ENCODE results near the gene GDPD2.
A peak's percentile ranks its signal among the peaks of the same experiment; 100 is the strongest.

GDPD2 gene

DNA sequence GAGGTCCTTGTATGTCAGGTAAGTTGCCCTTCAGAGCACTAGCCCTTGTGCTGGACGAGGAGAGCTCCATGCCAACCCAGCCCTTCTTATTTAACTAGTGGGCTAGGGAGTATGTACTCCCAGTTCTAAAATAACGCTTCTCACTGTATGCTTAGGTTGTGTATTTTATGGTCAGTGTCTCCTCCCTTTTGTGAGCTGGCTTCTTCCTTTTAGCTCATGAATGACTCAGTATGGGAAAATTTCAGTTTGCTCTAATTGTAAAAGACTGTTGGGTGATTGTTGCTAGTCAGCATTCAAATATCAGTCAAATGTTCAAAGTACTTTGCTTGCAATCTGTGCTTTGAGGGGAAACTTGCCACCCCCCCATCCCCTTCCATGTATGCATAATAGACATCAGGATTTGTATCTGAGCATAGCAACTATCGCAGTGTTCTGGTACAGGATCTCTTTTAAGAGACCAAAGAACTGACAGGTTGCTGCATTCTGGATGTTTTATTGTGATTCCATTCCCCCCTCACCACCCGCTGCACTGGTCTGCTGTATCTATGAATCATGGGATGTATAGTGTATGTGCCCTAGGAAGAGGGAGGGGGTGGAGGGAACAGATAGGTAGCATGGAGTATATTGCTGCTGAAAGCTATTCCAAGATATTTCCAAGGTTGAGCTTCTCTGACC, 56.3 kb downstream of the GDPD2 start:
- peaks cover 44% of the 10 kb centered on the region for H3K36me3 ChIP-seq (ENCODE audit: insufficient read depth, low read depth, low read length)
- H3K9ac ChIP-seq (ENCODE audit: low read depth, low read length), result no peak overlapping the region; the same call in 1 of the 2 replicates
- peaks cover 43% of the 10 kb centered on the region for H3K4me1 ChIP-seq (ENCODE audit: insufficient read depth, low read length)
- no peak overlapping the region for H3K27ac ChIP-seq (ENCODE audit: low read length)
- H3K27me3 ChIP-seq (ENCODE audit: insufficient read depth, low read length), result no peaks in the 10 kb centered on the region
- H3K4me3 ChIP-seq (ENCODE audit: low read length), result peak overlapping the region; percentile 35
- no peaks in the 10 kb centered on the region for H3K9me3 ChIP-seq (ENCODE audit: insufficient read depth, low read depth, low read length)

DNA sequence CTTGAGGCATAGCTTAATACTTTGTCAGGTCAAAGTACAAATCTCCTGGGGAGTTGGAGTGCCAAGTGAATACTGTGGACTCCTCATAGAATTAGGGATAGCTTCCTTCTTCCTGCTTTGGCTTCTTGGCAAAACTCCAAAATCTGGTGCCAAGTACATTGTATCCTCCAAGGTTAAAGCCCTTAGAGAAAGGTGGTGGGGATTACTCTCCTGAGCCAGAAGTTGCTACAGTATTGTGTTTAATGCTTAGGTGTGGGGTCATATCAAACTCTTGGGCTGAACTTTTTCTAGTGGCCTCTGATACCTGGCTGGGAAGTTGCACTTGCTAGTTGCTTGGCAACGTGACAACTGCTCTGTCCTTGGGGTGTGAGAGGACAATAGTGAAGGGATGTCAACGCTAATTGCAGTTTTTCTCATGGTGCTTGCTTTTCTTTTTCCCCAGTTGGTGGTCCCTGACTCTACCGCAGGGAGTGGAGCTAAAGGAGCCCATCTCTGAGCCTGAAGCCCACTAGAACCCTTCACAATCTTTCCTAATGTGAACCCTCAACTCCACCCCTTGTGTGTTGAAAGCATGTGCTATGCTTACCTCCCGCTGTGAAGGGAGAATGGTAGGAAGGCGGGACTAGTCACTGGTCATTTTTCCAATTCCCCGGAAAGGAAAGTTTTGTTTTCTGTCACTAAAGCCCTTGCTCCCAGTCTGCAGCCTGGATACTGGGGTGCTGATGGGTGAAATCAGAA, 57.0 kb downstream of the GDPD2 start:
- Histone ChIP-seq H3K27me3 (ENCODE audit: insufficient read depth, low read length) (no peaks in the 10 kb centered on the region), H3K9ac (ENCODE audit: low read depth, low read length) (no peak overlapping the region; the same call in 1 of the 2 replicates), H3K4me1 (ENCODE audit: insufficient read depth, low read length) (peaks cover 43% of the 10 kb centered on the region), H3K36me3 (ENCODE audit: insufficient read depth, low read depth, low read length) (peaks cover 51% of the 10 kb centered on the region), H3K27ac (ENCODE audit: low read length) (no peak overlapping the region), H3K9me3 (ENCODE audit: insufficient read depth, low read depth, low read length) (no peaks in the 10 kb centered on the region), H3K4me3 (ENCODE audit: low read length) (peak overlapping the region; percentile 35)

DNA sequence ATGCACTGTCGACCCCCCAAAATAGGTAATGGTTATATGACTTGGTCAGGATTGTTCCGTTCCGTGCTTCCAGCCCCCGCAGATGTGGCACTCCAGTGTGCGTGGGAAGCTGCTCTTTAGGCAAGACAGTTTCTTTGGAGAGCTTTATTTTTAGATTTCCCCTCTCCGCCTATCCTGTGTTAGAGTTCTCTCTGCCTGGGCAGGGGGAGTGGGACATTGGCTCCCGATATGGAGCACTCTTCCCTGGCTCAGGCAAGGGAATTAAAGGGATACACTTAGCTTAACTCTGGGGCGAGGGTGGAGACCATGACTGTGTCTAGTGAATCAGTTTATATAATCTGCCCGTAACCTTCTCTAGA, 57.5 kb downstream of the GDPD2 start:
- Histone ChIP-seq H3K27me3 (ENCODE audit: insufficient read depth, low read length) (no peaks in the 10 kb centered on the region), H3K36me3 (ENCODE audit: insufficient read depth, low read depth, low read length) (peaks cover 54% of the 10 kb centered on the region), H3K27ac (ENCODE audit: low read length) (no peak overlapping the region), H3K9ac (ENCODE audit: low read depth, low read length) (no peak overlapping the region), H3K4me3 (ENCODE audit: low read length) (0 out of 2 replicates have a peak overlapping the region, but pooled peaks have one; percentile 26), H3K9me3 (ENCODE audit: insufficient read depth, low read depth, low read length) (no peaks in the 10 kb centered on the region), H3K4me1 (ENCODE audit: insufficient read depth, low read length) (peaks cover 43% of the 10 kb centered on the region)

DNA sequence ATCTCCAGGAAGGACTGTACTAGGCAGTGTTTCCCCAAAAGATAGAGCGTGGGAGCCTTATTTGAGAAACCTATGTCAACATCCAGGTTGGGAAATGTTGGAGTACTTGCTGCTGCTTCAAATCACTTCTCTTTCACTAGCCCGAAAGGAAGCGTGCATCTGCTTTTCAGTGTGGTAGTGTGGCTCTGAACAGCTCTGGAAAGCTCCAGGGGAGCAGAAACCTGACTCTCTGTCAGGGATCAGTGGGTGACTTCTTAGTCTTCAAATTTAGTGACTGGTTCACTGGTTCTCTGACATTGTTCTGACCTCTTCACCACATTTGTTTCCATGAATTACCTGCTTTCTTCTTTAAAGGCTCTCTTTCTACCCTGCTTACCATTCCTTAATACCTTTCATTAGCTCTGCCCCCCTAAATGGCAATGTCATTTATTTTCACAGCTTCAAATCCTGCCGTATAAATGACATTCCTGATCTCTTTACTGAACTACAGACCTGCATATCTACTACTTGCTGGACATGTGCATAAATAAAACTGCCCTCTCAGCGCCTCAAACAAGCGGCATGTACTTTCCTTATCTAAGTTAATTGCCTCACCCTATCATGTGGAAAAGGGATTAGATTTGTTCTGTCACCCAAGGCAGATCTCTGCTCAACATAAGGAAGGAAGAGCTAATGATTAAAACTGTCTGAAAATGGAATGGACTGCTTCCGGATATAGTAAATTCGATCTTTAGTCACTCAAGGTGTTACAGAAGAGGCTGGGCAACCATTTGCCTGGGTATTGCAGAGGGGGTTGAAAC, 58.6 kb downstream of the GDPD2 start:
- H3K9ac ChIP-seq (ENCODE audit: low read depth, low read length), result no peak overlapping the region
- peaks cover 65% of the 10 kb centered on the region for H3K36me3 ChIP-seq (ENCODE audit: insufficient read depth, low read depth, low read length)
- H3K4me1 ChIP-seq (ENCODE audit: insufficient read depth, low read length), result peaks cover 38% of the 10 kb centered on the region
- H3K27ac ChIP-seq (ENCODE audit: low read length), result no peak overlapping the region
- no peak overlapping the region for H3K4me3 ChIP-seq (ENCODE audit: low read length)
- no peaks in the 10 kb centered on the region for H3K27me3 ChIP-seq (ENCODE audit: insufficient read depth, low read length)
- no peaks in the 10 kb centered on the region for H3K9me3 ChIP-seq (ENCODE audit: insufficient read depth, low read depth, low read length)

- no peak overlapping the region for H3K27ac ChIP-seq (ENCODE audit: low read length)
- no peak overlapping the region for H3K4me3 ChIP-seq (ENCODE audit: low read length)
- H3K36me3 ChIP-seq (ENCODE audit: insufficient read depth, low read depth, low read length), result peaks cover 71% of the 10 kb centered on the region
- no peaks in the 10 kb centered on the region for H3K27me3 ChIP-seq (ENCODE audit: insufficient read depth, low read length)
- H3K4me1 ChIP-seq (ENCODE audit: insufficient read depth, low read length), result peaks cover 33% of the 10 kb centered on the region
- H3K9me3 ChIP-seq (ENCODE audit: insufficient read depth, low read depth, low read length), result no peaks in the 10 kb centered on the region
- no peak overlapping the region for H3K9ac ChIP-seq (ENCODE audit: low read depth, low read length)
Measured at GRCh38 chrX:70482300-70482699, 59.2 kb downstream of the GDPD2 start.
